GM19438 (cell line): ENCODE results near the gene PPP2R5C.
A peak's percentile ranks its signal among the peaks of the same experiment; 100 is the strongest.

Experiments used
- ATAC-seq: cut with Tn5 transposase; IDR thresholded peaks from one replicate; pipeline ENCODE4 v1.9.1; 2021; ENCODE audit warnings: low read depth; ENCODE audit not compliant: unreplicated experiment

Gene PPP2R5C

DNA sequence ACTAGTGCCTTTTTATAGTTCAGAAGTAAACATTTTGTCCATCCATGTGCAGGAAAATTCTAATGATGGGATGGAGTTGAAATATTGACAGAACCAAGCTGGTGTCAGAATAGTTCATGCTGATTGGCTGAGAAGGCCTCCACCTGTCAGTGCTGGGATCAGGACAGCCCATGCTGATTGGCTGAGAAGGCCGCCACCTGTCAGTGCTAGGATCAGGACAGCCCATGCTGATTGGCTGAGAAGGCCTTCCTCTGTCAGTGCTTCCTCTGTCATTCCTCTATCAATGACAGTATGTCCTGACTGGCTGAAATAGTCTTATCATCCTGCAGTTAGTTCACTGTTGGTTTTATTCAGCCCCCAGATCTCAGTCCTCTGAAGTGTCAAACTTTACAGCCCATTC is 95.7 kb downstream of the PPP2R5C start:
- ATAC-seq = no peak

DNA sequence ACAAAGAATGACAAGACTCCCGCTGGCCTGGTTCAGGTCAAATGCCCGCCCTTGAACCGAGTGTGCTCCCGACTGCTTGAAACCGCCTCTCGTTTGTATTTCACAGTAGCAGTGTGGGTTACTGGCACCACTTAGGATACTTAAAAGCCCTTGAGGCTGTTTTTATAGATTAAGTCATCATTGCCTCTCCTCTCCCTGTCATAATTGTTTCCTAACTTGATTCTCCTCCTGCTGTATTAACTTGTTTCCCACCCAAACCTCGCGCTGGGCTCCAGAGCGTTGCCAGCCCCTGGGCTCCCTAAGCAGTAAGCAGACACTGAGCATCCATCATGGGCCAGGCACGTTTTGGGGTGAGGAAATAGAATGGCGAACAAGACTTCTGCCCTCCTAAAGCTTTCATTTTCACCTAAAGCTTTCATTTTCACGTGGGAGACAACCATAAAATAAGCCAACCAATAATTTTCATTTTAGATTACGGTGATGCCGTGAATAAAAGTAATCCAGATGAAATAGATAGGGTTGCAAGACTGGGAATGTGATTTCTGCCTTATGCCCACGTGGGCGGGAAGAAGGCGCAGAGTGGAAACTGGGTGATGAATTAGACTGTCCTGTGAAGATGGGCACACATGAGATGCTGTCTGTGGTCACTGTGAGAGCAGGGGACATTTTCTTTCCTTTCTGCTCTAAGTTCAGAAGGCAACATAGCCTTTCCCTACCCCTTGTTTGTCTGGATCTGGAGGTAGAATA is 97.5 kb downstream of the PPP2R5C start:
- ATAC-seq = no peak

DNA sequence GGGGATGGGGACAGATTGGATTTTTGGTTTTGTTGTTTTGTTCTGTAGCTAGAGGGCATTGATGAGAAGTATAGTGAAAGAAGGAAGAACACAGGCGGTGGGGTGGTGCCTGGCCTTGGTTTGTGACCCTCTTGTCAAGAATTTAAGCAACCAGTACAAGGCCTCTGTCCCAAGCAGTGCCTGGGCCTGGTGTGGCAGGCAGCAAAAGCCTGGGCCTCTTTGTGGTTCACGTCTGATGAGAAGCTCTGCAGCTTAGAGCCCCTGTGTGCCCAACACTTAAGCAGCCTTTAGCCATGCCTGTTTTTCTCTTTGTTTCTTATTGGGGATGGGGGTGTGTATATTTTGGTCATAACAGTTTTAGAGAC is 98.0 kb downstream of the PPP2R5C start:
- no peak for ATAC-seq

DNA sequence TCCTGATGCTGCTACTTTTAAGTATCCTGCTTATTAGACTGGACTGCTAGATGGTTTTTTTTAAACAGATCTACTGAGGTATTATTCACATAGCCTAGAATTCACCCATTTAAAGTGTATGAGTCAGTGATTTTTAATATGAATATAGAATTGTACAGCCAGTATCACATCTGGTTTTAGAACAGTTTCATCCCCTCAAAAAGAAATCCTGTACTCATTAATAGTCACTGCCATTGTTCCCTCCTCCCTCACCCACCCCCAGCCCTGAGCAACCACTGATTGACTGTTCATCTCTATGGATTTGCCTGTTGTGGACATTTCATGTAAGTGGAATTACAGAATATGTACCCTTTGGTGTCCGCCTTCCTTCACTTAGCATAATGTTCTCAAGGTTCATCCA is 98.4 kb downstream of the PPP2R5C start:
- ATAC-seq = no peak

DNA sequence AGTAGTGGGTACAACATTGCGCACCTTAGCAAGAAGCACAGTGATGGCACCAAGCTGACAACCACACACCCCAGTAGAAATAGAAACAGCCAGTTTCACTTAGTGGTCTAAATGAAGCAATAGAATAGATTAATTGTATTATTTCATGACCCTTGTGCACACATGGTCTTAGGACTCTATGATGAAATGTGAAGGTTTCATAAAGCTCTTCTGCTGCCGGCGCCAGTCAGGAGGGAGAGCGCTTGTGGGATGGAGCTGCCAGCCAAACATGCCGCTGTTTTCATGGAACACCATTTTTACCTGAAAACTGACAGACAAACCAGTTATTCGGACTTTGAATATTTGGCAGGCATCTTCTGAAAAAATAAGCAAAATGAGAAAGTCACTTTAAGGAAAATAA is 100.0 kb downstream of the PPP2R5C start:
- no peak for ATAC-seq

DNA sequence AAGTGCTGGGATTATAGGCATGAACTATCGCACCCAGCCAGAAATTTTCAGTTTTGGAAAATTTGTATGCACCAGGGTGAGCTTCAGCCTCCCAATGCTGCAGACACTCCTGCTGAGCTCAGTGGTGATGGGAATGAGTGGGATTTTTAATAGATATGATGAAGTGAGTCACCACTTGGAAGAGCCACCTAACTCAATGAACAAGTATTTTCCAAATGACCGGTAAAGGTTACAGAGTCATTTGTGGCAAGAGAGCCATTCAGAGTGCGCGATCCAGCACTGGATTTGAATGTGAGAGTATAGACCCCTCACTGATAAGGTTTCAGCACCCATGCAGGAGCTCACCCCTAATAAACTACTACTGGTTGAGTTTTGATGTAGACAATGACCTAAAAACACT is 100.7 kb downstream of the PPP2R5C start:
- no peak for ATAC-seq

DNA sequence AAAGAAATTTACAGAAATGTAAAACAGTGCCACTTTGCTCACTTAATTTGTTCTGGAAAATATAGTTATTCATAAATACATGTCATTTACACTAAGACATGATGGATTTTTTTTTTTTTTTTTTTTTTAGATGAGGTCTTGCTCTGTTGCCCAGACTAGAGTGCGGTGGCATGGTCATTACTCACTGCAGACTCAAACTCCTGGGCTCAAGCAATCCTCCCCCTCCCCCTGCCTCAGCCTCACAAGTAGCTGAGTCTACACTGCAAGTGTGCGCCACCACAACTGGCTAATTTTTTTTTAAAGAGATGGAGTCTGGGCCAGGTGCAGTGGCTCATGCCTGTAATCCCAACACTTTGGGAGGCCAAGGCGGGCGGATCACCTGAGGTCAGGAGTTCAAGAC is 101.2 kb downstream of the PPP2R5C start:
- ATAC-seq = no peak

DNA sequence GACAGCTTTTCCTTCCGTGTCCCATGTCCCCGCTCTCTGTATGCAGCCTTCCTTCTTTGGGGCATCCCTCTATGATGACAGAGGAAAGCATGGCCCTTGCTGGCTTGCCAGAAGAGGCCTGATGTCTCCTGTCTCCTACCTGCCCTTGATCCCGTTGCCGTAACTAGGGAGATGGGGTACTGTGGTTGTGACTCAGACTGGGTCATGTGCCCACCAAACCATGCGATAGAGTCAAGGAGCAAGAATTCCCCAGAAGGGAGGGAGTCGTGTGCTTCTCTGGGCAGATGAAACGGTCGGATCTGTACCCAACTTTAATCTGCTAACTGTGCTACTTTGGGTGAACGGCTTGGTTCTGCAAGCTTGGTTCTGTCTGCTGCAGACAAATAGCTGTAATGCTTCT is 103.8 kb downstream of the PPP2R5C start:
- no peak for ATAC-seq

DNA sequence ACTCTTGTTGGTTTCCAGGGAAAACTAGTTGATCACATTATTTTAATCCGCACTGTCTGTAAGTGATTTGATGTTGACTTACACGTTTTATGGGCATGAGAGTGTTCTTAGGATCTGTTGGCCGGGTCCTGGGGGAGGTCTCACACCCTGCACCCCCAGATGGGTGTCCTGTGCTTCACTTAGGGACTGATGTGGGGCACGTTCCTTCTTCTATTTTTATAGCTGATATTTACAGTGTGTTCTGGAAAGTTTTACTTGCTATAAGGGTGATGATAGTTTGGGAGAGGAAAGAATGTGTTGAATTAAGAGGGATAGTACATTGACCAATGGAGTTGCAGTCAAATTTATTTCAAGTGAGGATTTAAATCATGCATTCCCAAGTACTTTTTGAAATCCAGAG is 106.3 kb downstream of the PPP2R5C start:
- ATAC-seq = no peak

DNA sequence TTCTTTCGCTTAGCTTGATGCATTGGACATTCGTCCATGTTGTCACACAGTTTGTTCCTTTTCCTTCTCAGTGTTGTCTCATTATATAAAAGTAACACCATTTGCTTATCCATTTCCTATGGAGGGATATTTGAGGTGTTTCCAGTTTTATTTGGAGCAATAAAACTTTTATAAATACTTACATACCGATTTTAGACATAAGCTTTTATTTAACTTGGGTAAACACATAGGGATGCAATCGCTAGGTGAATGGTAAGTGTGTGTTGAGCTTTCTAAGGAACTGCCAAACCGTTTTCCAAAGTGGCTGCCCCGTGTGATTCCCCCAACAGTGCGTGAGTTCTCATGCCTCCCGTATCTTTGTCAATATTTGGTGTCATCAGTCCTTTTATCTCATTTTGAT is 107.7 kb downstream of the PPP2R5C start:
- no peak for ATAC-seq

DNA sequence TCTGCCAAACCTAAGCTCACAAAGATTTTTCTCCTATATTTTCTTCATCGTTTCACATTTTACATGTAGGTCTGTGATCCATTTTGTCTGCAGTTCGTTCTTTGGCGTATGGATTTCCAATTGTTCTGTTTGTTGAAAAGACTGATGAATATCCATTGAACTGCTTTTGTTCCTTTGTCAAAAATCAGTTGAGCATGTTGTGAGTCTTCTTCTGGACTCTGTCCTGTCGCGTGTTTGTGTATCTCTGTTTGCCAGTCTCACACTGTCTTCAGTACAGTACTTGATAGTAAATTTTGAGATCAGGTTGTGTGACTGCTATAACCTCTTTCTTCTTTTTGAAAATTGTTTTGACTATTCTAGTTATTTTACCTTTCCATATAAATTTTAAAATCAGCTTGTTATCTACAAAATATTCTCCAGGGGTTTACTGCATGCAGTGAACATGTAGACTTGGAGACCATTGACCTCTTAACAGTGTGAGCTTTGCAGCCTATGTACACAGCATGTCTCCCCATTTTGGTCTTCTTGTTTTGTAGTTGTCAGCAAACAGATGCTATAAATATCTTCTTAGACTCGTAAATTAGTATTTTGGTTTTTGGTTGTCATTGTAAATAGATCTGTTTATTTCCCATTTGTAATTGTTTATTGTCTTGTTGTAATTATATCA is 108.9 kb downstream of the PPP2R5C start:
- ATAC-seq = no peak

DNA sequence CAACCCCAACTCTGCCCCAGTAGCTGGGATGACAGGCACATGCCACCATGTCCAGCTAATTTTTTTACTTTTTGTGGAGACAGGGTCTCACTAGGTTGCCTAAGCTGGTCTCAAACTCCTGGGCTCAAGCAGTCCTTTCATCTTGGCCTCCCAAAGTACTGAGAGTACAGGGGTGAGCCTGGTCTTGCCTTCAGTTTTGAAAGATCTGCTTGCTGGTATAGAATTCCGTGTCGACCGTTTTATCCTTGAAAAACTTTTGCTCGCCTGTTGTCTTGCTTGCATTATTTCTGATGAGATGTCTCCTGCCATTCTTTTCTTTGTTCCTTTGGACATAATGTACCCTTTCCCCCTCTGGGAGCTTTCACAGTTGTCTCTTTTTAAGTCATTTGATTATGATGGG is 110.8 kb downstream of the PPP2R5C start:
- ATAC-seq = no peak

DNA sequence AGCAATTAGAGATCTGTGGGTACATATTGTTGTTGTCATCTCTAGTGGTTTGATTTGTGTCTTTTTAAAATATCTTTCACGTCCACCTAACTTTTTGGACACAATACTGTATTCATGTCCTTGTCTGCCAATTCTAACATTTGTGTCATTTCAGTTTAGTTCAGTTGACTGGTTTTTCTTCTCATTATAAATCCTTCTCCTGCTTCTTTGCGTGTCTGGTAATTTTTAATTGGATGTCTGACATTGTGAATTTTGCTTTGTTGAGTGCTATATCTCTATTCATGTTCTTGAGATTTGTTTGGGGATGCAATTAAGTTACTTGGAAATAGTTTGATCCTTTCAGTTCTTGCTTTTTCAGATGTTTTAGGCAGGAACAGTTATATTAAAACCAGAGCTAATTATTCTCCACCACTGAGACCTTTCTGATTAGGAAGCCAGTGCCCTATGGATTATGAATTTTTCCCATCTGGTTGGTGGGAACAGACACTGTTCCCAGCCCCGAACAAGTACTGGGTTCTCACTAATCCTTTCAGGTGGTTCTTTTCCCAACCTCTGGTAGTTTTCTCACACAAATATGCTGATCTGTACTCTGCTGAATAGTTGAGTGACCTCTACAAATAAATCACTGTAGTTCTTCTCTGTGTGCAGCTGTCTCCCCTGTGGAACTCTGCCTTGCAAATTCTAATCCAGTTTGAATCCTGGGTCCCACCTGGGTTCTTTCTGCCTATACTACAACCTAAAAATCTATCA is 111.7 kb downstream of the PPP2R5C start:
- no peak for ATAC-seq

DNA sequence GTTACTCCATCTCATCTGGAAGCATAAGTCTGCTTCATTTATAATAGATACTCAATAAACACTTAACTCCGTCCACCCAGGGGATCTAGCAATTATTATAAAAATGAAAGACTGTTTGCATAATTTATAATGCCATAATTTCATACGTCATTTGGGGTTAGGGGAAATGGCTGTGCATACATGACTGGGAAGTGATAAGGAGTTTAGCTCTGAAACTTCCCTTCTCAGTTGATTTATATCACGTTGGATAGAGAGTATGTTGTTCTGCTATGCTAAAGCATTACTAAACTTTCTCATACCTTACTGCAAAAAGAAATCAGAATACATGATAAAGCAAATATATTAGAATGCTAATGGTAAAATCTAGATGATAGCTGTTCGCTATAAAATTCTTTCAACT is 112.5 kb downstream of the PPP2R5C start:
- no peak for ATAC-seq

DNA sequence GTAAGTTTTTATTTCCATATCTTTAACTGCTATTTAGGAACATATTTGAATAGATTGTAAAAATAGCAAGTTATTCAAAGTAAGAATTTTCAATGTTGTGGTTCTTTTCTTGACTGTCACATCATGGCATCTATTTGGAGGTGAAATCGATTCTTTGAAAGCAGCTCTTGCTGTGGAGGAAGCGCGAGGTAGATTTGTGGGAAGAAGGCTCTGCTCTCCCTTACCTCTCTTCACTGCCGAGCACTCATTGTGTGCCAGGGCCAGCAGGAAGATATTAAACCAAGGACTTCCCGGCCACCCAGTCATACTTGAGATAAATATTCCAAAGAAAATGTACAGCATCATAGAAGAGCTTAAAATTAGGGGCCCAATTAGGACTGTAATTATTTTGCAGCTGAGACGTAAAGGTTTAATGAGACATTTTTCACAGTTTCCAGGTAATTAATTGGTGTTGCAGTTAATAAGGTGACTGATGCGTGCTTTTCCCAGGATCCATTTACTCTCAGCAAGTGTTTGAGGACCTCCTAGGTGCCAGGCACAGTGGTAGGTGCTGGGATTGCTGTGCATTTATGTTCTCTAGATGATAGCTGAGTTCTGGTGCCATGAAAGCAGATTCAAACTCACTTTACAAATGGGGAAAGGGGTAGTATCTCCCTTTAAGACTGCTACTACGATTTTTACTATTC is 113.7 kb downstream of the PPP2R5C start:
- ATAC-seq = no peak

DNA sequence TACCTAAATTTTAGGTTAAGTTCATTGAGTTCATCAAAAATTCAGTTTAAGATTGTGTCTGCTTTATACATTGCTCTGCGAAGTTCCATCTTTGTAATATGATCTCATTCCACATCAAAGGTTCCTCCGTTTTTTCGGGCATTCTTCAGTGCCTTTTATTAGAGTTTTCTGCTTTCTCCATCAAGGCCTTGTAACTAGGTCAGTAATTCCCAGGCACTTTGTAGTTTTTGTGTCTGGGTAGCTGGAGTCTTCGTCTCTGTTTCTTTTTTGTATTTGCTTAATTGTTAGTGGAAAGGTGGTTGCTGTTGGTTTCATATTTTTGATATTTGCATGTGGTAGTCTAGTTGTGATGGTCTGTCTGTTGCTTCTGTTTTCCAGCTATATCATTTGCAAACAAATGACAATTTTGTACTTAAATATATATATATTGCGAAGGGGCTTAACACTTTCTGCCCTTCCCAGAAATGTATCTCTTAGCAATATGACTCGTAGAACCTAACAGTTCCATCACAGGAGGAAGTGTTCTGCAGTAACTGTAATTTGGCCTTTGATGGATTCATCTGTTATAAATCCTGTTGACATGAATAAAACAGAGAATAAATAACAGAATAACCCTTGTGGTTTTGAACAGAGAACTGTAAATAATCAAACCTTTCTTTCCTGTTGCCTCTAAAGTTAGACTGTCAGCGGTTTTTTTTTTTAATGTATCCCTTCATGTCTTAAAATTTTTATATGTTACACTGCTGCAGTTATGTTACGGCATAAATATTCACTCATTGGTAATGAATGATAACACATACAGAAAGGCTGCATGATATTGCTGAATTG is 114.4 kb downstream of the PPP2R5C start:
- ATAC-seq = peak; percentile 31

DNA sequence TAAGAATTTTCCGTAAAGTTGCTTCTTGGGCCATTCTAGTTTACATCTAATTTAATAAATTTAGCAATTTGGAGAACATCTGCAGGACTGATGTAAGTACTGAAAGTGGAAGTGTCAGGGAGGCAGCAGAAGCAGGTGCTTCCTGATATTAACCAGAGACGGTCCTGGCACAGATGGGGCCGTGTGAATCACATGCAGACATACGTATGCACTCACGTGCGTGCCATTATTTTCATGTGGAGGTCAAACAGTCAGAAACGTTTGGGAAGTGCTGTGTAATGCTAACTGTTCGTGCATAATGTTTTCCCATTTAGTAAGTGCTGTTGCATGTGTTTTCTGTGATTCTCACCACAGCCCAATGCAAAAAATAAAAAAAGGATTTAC is 115.0 kb downstream of the PPP2R5C start:
- ATAC-seq = peak; percentile 91

DNA sequence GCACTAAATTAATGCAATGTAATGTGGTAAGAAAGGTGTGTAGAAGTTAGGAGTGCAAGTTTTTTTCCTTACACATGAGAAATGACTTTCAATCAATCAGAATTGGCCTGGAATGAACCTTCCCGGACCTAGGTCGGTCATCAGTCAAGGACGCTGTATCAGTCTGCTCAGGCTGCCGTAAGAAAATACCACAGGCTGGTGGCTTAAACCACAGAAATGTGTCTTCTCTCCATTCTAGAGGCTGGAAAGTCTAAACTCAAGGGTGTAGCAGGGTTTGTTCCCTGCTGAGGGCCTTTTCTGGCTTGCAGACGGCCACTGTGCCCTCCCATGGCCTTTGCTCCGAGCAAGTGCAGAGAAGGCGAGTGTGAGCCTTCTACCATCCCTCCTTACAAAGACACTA is 116.3 kb downstream of the PPP2R5C start:
- no peak for ATAC-seq

DNA sequence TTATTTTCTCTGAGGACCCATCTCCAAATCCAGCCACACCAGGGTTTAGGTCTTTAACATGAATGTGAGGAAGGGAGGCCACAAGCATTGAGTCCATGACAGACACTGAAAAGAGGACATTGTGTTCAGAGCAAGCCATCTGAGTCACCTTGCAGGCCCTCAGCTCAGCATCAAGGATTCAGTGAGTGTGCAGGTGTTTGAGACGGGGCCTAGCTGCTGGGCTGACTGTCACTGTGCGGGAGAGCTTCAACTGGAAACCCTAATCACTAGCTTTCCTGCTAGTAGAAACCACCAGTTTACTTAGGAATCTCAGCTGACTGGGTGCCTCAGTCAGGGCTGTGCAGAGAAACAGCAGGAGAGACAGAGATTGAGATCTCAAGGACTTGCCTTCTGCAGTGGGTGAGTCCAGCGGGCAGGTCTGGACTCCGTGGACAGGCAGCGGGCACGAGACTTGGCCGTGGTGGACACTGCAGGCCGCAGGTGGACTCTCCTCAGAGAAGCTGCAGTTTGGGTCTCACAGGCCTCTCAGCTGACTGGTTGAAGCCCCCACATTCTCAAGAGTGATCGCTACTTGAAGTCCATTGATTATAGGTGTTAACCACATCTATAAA is 116.8 kb downstream of the PPP2R5C start:
- ATAC-seq = no peak
